ENCODE data around the gene ACOD1.

ACOD1 gene

GRCh38 chr13:76991796-76992547 is 43.7 kb downstream of the ACOD1 start, which contains the start of gene CLN5:
Gene CLN5 (plus strand): TSS chr13:76992081. CDS start chr13:76992099, 18 bp downstream.
- peak; percentile 35 for DNase-seq (ENCODE audit: low read depth)

GRCh38 chr13:76992548-76993001 is 44.3 kb downstream of the ACOD1 start:
- DNase-seq (ENCODE audit: low read depth): no peak

GRCh38 chr13:76993021-76993420 is 44.7 kb downstream of the ACOD1 start:
- no peak for DNase-seq (ENCODE audit: low read depth)

GRCh38 chr13:76993473-76993872 is 45.2 kb downstream of the ACOD1 start:
- no peak for DNase-seq (ENCODE audit: low read depth)

- DNase-seq (ENCODE audit: low read depth): no peak
These were observed 46.0 kb downstream of the ACOD1 start for GRCh38 chr13:76994281-76994680.

- DNase-seq (ENCODE audit: low read depth): no peak
These were observed 52.2 kb downstream of the ACOD1 start for GRCh38 chr13:77000475-77000874.

GRCh38 chr13:77001540-77001939 is 53.2 kb downstream of the ACOD1 start:
- no peak for DNase-seq (ENCODE audit: low read depth)

- no peak for DNase-seq (ENCODE audit: low read depth)
These were observed 53.8 kb downstream of the ACOD1 start for GRCh38 chr13:77001963-77002587.

- no peak for DNase-seq (ENCODE audit: low read depth)
These were observed 54.4 kb downstream of the ACOD1 start for GRCh38 chr13:77002590-77003190.

Data from HS-5 (cell line).